ENCODE measurements around the gene ERI3.

GRCh38 chr1:44276901-44277300 is 78.2 kb downstream of the ERI3 start:
- TF ChIP-seq POLR2A (IDR thresholded peaks at IDR 0.05): no peak
- no peak for TF ChIP-seq POLR2AphosphoS5 (IDR thresholded peaks at IDR 0.05; ENCODE audit: insufficient read depth in 1 of 2, low read depth in 1 of 2)

Data from vagina (tissue), 2 donors.